Measurements from ENCODE around the gene ZNF41. TPM values are rescaled to one million over a fixed set of nuclear protein-coding genes. Genes with fewer than 3 reads are reported as not detected.

Gene ZNF41
- total RNA-seq, result 10 to 100 TPM in 1 of 2 donors, 1 to 10 TPM in 1; 8.3 to 12.3 TPM

GRCh38 chrX:47482512-47483305 is at the start of gene ZNF41:
Gene ZNF41 (minus strand): TSS chrX:47483222. CDS start chrX:47467481, 15,741 bp downstream.
- intact Hi-C loops (cut with DNase I), result no loop called here
- Histone ChIP-seq H3K27ac (peak within 1 kb of the TSS; percentile 92 to 93), H3K4me1 (replicated peaks) (no peaks in the 10 kb centered on the region), H3K4me3 (peak within 1 kb of the TSS; percentile 64 to 68), H3K9me3 (no peaks in the 10 kb centered on the region), H3K36me3 (no peaks in the 10 kb centered on the region), H3K27me3 (replicated peaks; ENCODE audit: insufficient read depth) (no peaks in the 10 kb centered on the region)
- DNase-seq (ENCODE audit: low spot score), result peak; percentile 65
- TF ChIP-seq, protein P1, sequence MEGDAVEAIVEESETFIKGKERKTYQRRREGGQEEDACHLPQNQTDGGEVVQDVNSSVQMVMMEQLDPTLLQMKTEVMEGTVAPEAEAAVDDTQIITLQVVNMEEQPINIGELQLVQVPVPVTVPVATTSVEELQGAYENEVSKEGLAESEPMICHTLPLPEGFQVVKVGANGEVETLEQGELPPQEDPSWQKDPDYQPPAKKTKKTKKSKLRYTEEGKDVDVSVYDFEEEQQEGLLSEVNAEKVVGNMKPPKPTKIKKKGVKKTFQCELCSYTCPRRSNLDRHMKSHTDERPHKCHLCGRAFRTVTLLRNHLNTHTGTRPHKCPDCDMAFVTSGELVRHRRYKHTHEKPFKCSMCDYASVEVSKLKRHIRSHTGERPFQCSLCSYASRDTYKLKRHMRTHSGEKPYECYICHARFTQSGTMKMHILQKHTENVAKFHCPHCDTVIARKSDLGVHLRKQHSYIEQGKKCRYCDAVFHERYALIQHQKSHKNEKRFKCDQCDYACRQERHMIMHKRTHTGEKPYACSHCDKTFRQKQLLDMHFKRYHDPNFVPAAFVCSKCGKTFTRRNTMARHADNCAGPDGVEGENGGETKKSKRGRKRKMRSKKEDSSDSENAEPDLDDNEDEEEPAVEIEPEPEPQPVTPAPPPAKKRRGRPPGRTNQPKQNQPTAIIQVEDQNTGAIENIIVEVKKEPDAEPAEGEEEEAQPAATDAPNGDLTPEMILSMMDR (IDR thresholded peaks at IDR 0.05), result no peak
- peak; percentile 73 for TF ChIP-seq POLR2AphosphoS5 (IDR thresholded peaks at IDR 0.05)
- TF ChIP-seq POLR2A (IDR thresholded peaks at IDR 0.05), result peak; percentile 47
- under 1% methylated on average over 33 of the region's 77 CpGs for WGBS

DNA sequence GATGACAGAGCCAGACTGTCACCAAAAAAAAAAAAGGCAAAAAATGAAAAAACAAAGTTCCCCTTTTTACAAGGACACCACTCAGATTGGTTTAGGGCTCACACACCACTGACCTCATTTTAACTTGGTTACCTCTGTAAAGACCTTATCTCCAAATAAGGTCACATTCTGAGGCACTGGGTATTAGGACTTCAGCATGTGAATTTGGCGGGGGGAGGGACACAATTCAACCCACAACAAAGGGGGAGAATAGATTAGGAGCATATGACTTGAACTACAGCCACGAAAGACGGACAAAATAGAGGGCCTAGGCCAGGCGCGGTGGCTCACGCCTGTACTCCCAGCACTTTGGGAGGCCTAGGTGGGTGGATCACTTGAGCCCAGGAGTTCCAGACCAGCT is 47.0 kb upstream of the ZNF41 start:
- Histone ChIP-seq H3K27me3 (replicated peaks; ENCODE audit: insufficient read depth) (no peaks in the 10 kb centered on the region), H3K4me1 (replicated peaks) (no peaks in the 10 kb centered on the region), H3K4me3 (no peak overlapping the region), H3K9me3 (no peaks in the 10 kb centered on the region), H3K36me3 (no peaks in the 10 kb centered on the region), H3K27ac (no peak overlapping the region)
- no peak for DNase-seq (ENCODE audit: low spot score)
- 94% methylated on average over 6 of the region's 6 CpGs for WGBS
- intact Hi-C loops (cut with DNase I), result no loop called here
- TF ChIP-seq, protein P1 (IDR thresholded peaks at IDR 0.05), result no peak
- TF ChIP-seq POLR2A (IDR thresholded peaks at IDR 0.05) (no peak), POLR2AphosphoS5 (IDR thresholded peaks at IDR 0.05) (no peak)

GRCh38 chrX:47529548-47529947 is 46.5 kb upstream of the ZNF41 start:
- no peak for DNase-seq (ENCODE audit: low spot score)
- intact Hi-C loops (cut with DNase I), result no loop called here
- H3K36me3 ChIP-seq, result no peaks in the 10 kb centered on the region
- H3K27me3 ChIP-seq (replicated peaks; ENCODE audit: insufficient read depth), result no peaks in the 10 kb centered on the region
- no peak overlapping the region for H3K27ac ChIP-seq
- H3K4me3 ChIP-seq, result no peak overlapping the region
- TF ChIP-seq POLR2A (IDR thresholded peaks at IDR 0.05) (no peak), POLR2AphosphoS5 (IDR thresholded peaks at IDR 0.05) (no peak)
- TF ChIP-seq, protein P1 (IDR thresholded peaks at IDR 0.05), result no peak
- no peaks in the 10 kb centered on the region for H3K4me1 ChIP-seq (replicated peaks)
- 96% methylated on average over 6 of the region's 8 CpGs for WGBS
- no peaks in the 10 kb centered on the region for H3K9me3 ChIP-seq

- no peaks in the 10 kb centered on the region for H3K27me3 ChIP-seq (replicated peaks; ENCODE audit: insufficient read depth)
- no peaks in the 10 kb centered on the region for H3K4me1 ChIP-seq (replicated peaks)
- WGBS, result 0% methylated on average over 4 of the region's 34 CpGs
- H3K36me3 ChIP-seq, result no peaks in the 10 kb centered on the region
- DNase-seq (ENCODE audit: low spot score), result no peak
- TF ChIP-seq POLR2A (IDR thresholded peaks at IDR 0.05) (no peak), POLR2AphosphoS5 (IDR thresholded peaks at IDR 0.05) (no peak)
- TF ChIP-seq, protein P1 (IDR thresholded peaks at IDR 0.05), result no peak
- intact Hi-C loops (cut with DNase I), result loop anchor here (2.0 to 5.0 kb wide), 2 partner anchors 136 to 331 kb away; partner anchors contain the start of gene UBA1
- no peaks in the 10 kb centered on the region for H3K9me3 ChIP-seq
- no peak overlapping the region for H3K27ac ChIP-seq
- H3K4me3 ChIP-seq, result peak overlapping the region; percentile 39 to 42
These were observed 40.7 kb upstream of the ZNF41 start for GRCh38 chrX:47523713-47524166.

Data from prostate gland (tissue), 2 donors.